Measurements from ENCODE around the gene MEI4. TPM values are rescaled to one million over a fixed set of nuclear protein-coding genes. Genes with fewer than 3 reads are reported as not detected.

The MEI4 gene
- 1 to 10 TPM in 3 of 4 donors, under 1 TPM in 1; 0.67 to 5.8 (median 3.8) TPM for total RNA-seq

- WGBS, 2 donors: 80 to 82% methylated on average over 2 of the region's 2 CpGs
- no peak for TF ChIP-seq POLR2A (IDR thresholded peaks at IDR 0.05)
Measured at GRCh38 chr6:77652739-77653138, at the start of gene MEI4. Gene MEI4, plus strand, starts transcription at chr6:77653039. Its CDS starts 37,633 bp downstream, at chr6:77690672.

GRCh38 chr6:77604476-77604875, 48.4 kb upstream of the MEI4 start:
- TF ChIP-seq POLR2A (IDR thresholded peaks at IDR 0.05) (no peak), CTCF (IDR thresholded peaks at IDR 0.05) (no peak)
- intact Hi-C loops (cut with DNase I): no loop called here
- Histone ChIP-seq H3K27ac (no peak overlapping the region), H3K4me3 (replicated peaks in 1 of 3) (no peak overlapping the region), H3K27me3 (no peaks in the 10 kb centered on the region), H3K4me1 (no peaks in the 10 kb centered on the region), H3K36me3 (no peaks in the 10 kb centered on the region), H3K9me3 (no peaks in the 10 kb centered on the region)
- WGBS, 2 donors: 61 to 79% methylated on average over 4 of the region's 4 CpGs
- no peak for DNase-seq

More at GRCh38 chr6:77652739-77653138, at the start of gene MEI4:
- Histone ChIP-seq H3K4me1 (no peaks in the 10 kb centered on the region), H3K36me3 (no peaks in the 10 kb centered on the region), H3K9me3 (no peaks in the 10 kb centered on the region), H3K27ac (no peak within 1 kb of the TSS), H3K4me3 (replicated peaks in 1 of 3) (no peak within 1 kb of the TSS), H3K27me3 (no peaks in the 10 kb centered on the region)
- DNase-seq: no peak
- intact Hi-C loops (cut with DNase I): no loop called here

GRCh38 chr6:77607004-77607403, 45.8 kb upstream of the MEI4 start:
- WGBS, 2 donors: 88 to 92% methylated on average over 5 of the region's 5 CpGs
- intact Hi-C loops (cut with DNase I): no loop called here
- no peaks in the 10 kb centered on the region for H3K36me3 ChIP-seq
- no peak for TF ChIP-seq CTCF (IDR thresholded peaks at IDR 0.05)
- TF ChIP-seq POLR2A (IDR thresholded peaks at IDR 0.05): no peak
- no peak overlapping the region for H3K4me3 ChIP-seq (replicated peaks in 1 of 3)
- no peaks in the 10 kb centered on the region for H3K27me3 ChIP-seq
- DNase-seq: no peak
- no peaks in the 10 kb centered on the region for H3K4me1 ChIP-seq
- no peaks in the 10 kb centered on the region for H3K9me3 ChIP-seq
- no peak overlapping the region for H3K27ac ChIP-seq

- TF ChIP-seq CTCF (IDR thresholded peaks at IDR 0.05) (no peak), POLR2A (IDR thresholded peaks at IDR 0.05) (no peak)
- H3K27ac ChIP-seq: no peak overlapping the region
- WGBS, 2 donors: 89% methylated on average over 1 of the region's 1 CpG
Measured at GRCh38 chr6:77609106-77609505, 43.7 kb upstream of the MEI4 start.

GRCh38 chr6:77619114-77619513, 33.7 kb upstream of the MEI4 start:
- Histone ChIP-seq H3K27me3 (no peaks in the 10 kb centered on the region), H3K4me1 (no peaks in the 10 kb centered on the region), H3K4me3 (replicated peaks in 1 of 3) (no peak overlapping the region), H3K36me3 (no peaks in the 10 kb centered on the region), H3K27ac (no peak overlapping the region), H3K9me3 (no peaks in the 10 kb centered on the region)
- intact Hi-C loops (cut with DNase I): no loop called here
- WGBS, 2 donors: 60 to 61% methylated on average over 2 of the region's 2 CpGs
- no peak for DNase-seq
- TF ChIP-seq CTCF (IDR thresholded peaks at IDR 0.05) (no peak), POLR2A (IDR thresholded peaks at IDR 0.05) (no peak)

More at GRCh38 chr6:77609106-77609505, 43.7 kb upstream of the MEI4 start:
- Histone ChIP-seq H3K9me3 (no peaks in the 10 kb centered on the region), H3K4me3 (replicated peaks in 1 of 3) (no peak overlapping the region), H3K4me1 (no peaks in the 10 kb centered on the region), H3K36me3 (no peaks in the 10 kb centered on the region), H3K27me3 (no peaks in the 10 kb centered on the region)
- intact Hi-C loops (cut with DNase I): no loop called here
- DNase-seq: no peak

Measured in thyroid gland (tissue), 4 donors.